ENCODE measurements around the gene ATL2.

Gene ATL2

DNA sequence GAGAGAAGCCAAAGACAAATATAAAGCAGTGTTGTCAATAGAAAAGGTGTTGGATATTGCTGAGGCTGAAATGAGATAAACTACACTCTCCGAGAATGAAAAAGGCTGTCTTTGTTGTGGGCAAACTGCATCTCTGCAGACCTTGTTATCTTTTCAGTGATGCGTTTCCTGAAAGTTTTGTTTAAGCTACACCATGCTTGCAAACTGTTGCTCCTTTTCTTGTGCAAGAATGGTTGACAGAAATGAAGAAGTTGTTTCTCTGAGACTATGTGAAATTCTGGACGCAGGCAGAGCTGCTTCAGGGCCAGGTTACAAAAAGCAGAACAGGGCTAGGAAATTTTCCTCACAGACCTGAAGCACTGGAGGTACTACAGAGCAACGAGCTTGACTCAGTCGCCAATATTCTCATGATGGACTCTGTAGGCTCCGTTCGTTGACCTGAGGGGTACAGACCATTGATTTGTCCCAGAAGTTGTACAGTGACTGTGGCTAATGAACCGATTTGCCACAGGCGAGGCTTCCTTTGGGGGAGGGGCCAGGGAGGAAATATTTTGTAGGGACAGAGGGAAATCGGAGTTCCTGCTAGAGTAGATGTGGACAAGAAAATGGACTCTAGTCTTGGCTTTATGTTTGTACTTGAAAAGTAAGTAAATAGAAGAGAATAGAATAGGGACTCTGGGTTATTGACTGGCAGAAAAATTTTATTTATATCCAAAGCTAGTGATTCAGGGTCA lies 3.5 kb upstream of the ATL2 start:
- Mint-ChIP-seq H3K4me3 (no peak overlapping the region), H3K36me3 (no peaks in the 10 kb centered on the region), H3K27me3 (peaks cover 4 to 5% of the 10 kb centered on the region in 2 donors), H3K9me3 (no peaks in the 10 kb centered on the region), H3K27ac (no peak overlapping the region), H3K4me1 (peaks cover 15 to 24% of the 10 kb centered on the region in 2 donors)
- DNase-seq: no peak
- no peak for ATAC-seq (replicated peaks)

- ATAC-seq (replicated peaks): peak; percentile 76
- no peaks in the 10 kb centered on the region for H3K9me3 Mint-ChIP-seq
- H3K36me3 Mint-ChIP-seq: no peaks in the 10 kb centered on the region
- peaks cover 21 to 58% of the 10 kb centered on the region in 2 donors for H3K4me1 Mint-ChIP-seq
- DNase-seq: peak; percentile 62
- peaks cover 0 to 5% of the 10 kb centered on the region in 2 donors for H3K27me3 Mint-ChIP-seq
- H3K4me3 Mint-ChIP-seq: peak overlapping the region; percentile 93 to 95
- peak overlapping the region; percentile 97 for H3K27ac Mint-ChIP-seq
Measured at GRCh38 chr2:38376346-38377049, 575 bp downstream of the ATL2 start.

DNA sequence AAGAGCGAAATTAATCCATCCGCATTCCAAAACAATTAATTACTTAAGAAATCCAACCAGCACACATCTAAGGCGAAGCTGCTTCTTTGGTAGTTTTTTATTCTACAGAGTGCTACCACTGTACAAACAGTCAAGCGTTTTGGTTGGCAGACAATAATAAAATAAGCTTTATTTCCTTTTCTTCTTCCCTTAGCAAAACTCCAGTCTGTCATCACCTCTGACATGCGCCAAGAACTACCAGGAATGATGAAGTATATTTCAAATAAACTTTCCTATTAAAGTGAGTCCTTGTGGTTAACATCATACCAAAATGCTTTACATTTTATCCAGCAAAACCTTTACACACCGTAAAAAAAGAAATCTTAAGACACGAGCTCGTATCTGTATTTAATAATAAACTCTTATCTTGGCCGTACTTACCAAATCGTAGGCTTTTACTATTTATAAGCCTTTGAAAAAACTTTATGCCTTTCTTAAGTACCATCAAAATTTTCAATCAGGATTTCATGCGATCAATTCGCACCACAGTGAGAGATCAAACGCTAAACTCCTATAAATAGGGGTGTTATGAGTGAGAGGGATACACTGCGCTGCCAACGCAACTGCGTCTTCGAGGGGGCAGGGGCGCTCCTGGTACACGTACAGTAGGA lies 1.3 kb downstream of the ATL2 start:
- ATAC-seq (replicated peaks) (no peak), DNase-seq (no peak)
- H3K4me1 Mint-ChIP-seq: peaks cover 21 to 62% of the 10 kb centered on the region in 2 donors
- peak overlapping the region; percentile 91 to 93 for H3K4me3 Mint-ChIP-seq
- H3K27me3 Mint-ChIP-seq: peaks cover 0 to 4% of the 10 kb centered on the region in 2 donors
- no peaks in the 10 kb centered on the region for H3K9me3 Mint-ChIP-seq
- peak overlapping the region; percentile 90 for H3K27ac Mint-ChIP-seq
- no peaks in the 10 kb centered on the region for H3K36me3 Mint-ChIP-seq

DNA sequence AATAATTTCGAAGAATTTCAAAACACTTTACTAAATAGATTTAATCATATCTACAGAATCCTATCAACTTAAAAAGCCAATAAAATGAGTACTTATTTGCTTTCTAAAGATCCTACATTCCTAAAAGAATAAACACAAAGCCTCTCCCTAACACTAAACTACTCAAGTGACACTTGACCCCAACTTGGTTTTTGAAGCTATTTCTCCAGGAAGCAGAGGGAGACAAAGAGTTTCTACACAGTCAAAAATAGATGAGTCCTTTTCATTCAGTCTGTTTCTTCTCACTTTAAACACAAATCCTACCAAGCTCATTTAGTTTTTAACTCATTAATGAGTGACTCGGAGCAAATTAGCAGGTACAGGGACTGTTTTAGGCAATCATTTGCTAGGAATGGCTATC lies 2.1 kb downstream of the ATL2 start:
- Mint-ChIP-seq H3K27me3 (no peaks in the 10 kb centered on the region), H3K27ac (no peak overlapping the region), H3K9me3 (no peaks in the 10 kb centered on the region), H3K4me3 (peak overlapping the region in 1 of 2 donors; percentile 23), H3K4me1 (peaks cover 16 to 57% of the 10 kb centered on the region in 2 donors), H3K36me3 (peaks cover 3% of the 10 kb centered on the region in 2 donors)
- ATAC-seq (replicated peaks) (no peak), DNase-seq (no peak)

GRCh38 chr2:38371235-38371634 lies 5.8 kb downstream of the ATL2 start:
- peaks cover 14 to 54% of the 10 kb centered on the region in 2 donors for H3K4me1 Mint-ChIP-seq
- no peak for DNase-seq
- no peak overlapping the region for H3K4me3 Mint-ChIP-seq
- H3K36me3 Mint-ChIP-seq: peaks cover 3% of the 10 kb centered on the region in 2 donors
- no peak for ATAC-seq (replicated peaks)
- no peaks in the 10 kb centered on the region for H3K27me3 Mint-ChIP-seq
- H3K9me3 Mint-ChIP-seq: no peaks in the 10 kb centered on the region
- no peak overlapping the region for H3K27ac Mint-ChIP-seq

- ATAC-seq (replicated peaks) (no peak), DNase-seq (no peak)
- H3K27ac Mint-ChIP-seq: no peak overlapping the region
Measured at GRCh38 chr2:38370664-38371063, 6.4 kb downstream of the ATL2 start.

GRCh38 chr2:38362232-38362631 lies 14.8 kb downstream of the ATL2 start:
- Mint-ChIP-seq H3K9me3 (no peaks in the 10 kb centered on the region), H3K27me3 (no peaks in the 10 kb centered on the region), H3K4me1 (peaks cover 16 to 41% of the 10 kb centered on the region in 2 donors), H3K27ac (no peak overlapping the region), H3K4me3 (no peak overlapping the region), H3K36me3 (peaks cover 4 to 9% of the 10 kb centered on the region in 2 donors)
- DNase-seq: no peak
- no peak for ATAC-seq (replicated peaks)

More at GRCh38 chr2:38370664-38371063, 6.4 kb downstream of the ATL2 start:
- Mint-ChIP-seq H3K9me3 (no peaks in the 10 kb centered on the region), H3K27me3 (no peaks in the 10 kb centered on the region), H3K36me3 (peaks cover 3 to 5% of the 10 kb centered on the region in 2 donors), H3K4me1 (peaks cover 13 to 52% of the 10 kb centered on the region in 2 donors), H3K4me3 (no peak overlapping the region)

- Mint-ChIP-seq H3K4me3 (no peak overlapping the region), H3K27me3 (no peaks in the 10 kb centered on the region), H3K4me1 (peaks cover 11 to 28% of the 10 kb centered on the region in 2 donors), H3K36me3 (peaks cover 2 to 4% of the 10 kb centered on the region in 2 donors), H3K27ac (no peak overlapping the region), H3K9me3 (no peaks in the 10 kb centered on the region)
- ATAC-seq (replicated peaks) (no peak), DNase-seq (no peak)
Measured at GRCh38 chr2:38360177-38360576, 16.9 kb downstream of the ATL2 start.

GRCh38 chr2:38353402-38353801 lies 23.7 kb downstream of the ATL2 start:
- Mint-ChIP-seq H3K4me1 (peaks cover 10 to 13% of the 10 kb centered on the region in 2 donors), H3K36me3 (peaks cover 11 to 20% of the 10 kb centered on the region in 2 donors), H3K4me3 (no peak overlapping the region), H3K27ac (no peak overlapping the region), H3K27me3 (no peaks in the 10 kb centered on the region), H3K9me3 (peaks cover 0 to 2% of the 10 kb centered on the region in 2 donors)
- DNase-seq (no peak), ATAC-seq (replicated peaks) (no peak)

- H3K27me3 Mint-ChIP-seq: no peaks in the 10 kb centered on the region
- peaks cover 0 to 2% of the 10 kb centered on the region in 2 donors for H3K9me3 Mint-ChIP-seq
- no peak overlapping the region for H3K27ac Mint-ChIP-seq
- peaks cover 11 to 20% of the 10 kb centered on the region in 2 donors for H3K36me3 Mint-ChIP-seq
- no peak for DNase-seq
- no peak for ATAC-seq (replicated peaks)
- no peak overlapping the region for H3K4me3 Mint-ChIP-seq
- H3K4me1 Mint-ChIP-seq: peaks cover 10 to 13% of the 10 kb centered on the region in 2 donors
Measured at GRCh38 chr2:38352336-38352735, 24.7 kb downstream of the ATL2 start.

GRCh38 chr2:38345323-38346038 lies 31.6 kb downstream of the ATL2 start:
- no peak overlapping the region for H3K4me3 Mint-ChIP-seq

DNA sequence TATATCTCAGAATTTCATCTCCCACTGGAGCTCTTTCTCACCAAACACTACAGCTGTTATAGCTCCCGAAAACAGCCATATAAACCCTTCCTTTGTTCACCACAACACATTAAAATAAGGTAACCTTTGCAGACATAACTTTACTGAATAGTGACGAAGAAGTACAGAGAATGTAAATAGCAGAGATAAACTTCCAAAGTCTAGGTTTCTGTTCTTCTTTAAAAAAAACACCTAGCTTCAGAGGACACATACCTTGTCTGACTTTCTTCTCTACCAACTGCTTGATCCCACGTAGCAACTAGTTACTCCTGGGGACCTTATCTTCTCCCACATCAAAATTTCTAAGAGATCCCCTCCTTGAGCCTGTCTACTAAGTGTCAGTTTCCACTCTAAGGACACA lies 32.3 kb downstream of the ATL2 start:
- Mint-ChIP-seq H3K4me3 (no peak overlapping the region), H3K27me3 (no peaks in the 10 kb centered on the region), H3K36me3 (peaks cover 23 to 34% of the 10 kb centered on the region in 2 donors), H3K27ac (no peak overlapping the region), H3K4me1 (no peaks in the 10 kb centered on the region), H3K9me3 (peaks cover 1 to 6% of the 10 kb centered on the region in 2 donors)
- DNase-seq (no peak), ATAC-seq (replicated peaks) (peak; percentile 71 to 77)

More at GRCh38 chr2:38345323-38346038, 31.6 kb downstream of the ATL2 start:
- H3K9me3 Mint-ChIP-seq: peaks cover 3 to 6% of the 10 kb centered on the region in 2 donors
- peaks cover 0 to 2% of the 10 kb centered on the region in 2 donors for H3K4me1 Mint-ChIP-seq
- DNase-seq (no peak), ATAC-seq (replicated peaks) (no peak)
- H3K36me3 Mint-ChIP-seq: peaks cover 25 to 35% of the 10 kb centered on the region in 2 donors
- H3K27me3 Mint-ChIP-seq: no peaks in the 10 kb centered on the region
- H3K27ac Mint-ChIP-seq: no peak overlapping the region

- Mint-ChIP-seq H3K27ac (no peak overlapping the region), H3K27me3 (no peaks in the 10 kb centered on the region), H3K36me3 (peaks cover 31 to 44% of the 10 kb centered on the region in 2 donors), H3K4me3 (no peak overlapping the region), H3K9me3 (peaks cover 1 to 6% of the 10 kb centered on the region in 2 donors), H3K4me1 (no peaks in the 10 kb centered on the region)
- no peak for ATAC-seq (replicated peaks)
- no peak for DNase-seq
Measured at GRCh38 chr2:38343212-38343611, 33.9 kb downstream of the ATL2 start.

GRCh38 chr2:38336621-38337020 lies 40.5 kb downstream of the ATL2 start:
- no peaks in the 10 kb centered on the region for H3K4me1 Mint-ChIP-seq
- no peak for ATAC-seq (replicated peaks)
- H3K27me3 Mint-ChIP-seq: no peaks in the 10 kb centered on the region
- H3K27ac Mint-ChIP-seq: no peak overlapping the region
- no peak for DNase-seq
- no peaks in the 10 kb centered on the region for H3K9me3 Mint-ChIP-seq
- no peak overlapping the region for H3K4me3 Mint-ChIP-seq
- peaks cover 18 to 44% of the 10 kb centered on the region in 2 donors for H3K36me3 Mint-ChIP-seq
